ENCODE data around the gene MYL6B.

The MYL6B gene

GRCh38 chr12:56117778-56118687 lies 34.4 kb upstream of the MYL6B start, which contains the start of gene ZC3H10:
TSS of gene ZC3H10 (plus strand) at chr12:56118266. CDS start at chr12:56120563, 2,297 bp downstream.
- H3K4me3 ChIP-seq (ENCODE audit: low read length), result peak within 1 kb of the TSS; percentile 95
- TF ChIP-seq ZNF274 (IDR thresholded peaks at IDR 0.05; ENCODE audit: low read depth, low read length), result no peak

- H3K4me3 ChIP-seq (ENCODE audit: low read length), result peak overlapping the region; percentile 63
- TF ChIP-seq ZNF274 (IDR thresholded peaks at IDR 0.05; ENCODE audit: low read depth, low read length), result no peak
These were observed 33.6 kb upstream of the MYL6B start for GRCh38 chr12:56118688-56119357.

GRCh38 chr12:56119361-56119796 lies 33.0 kb upstream of the MYL6B start:
- no peak for TF ChIP-seq ZNF274 (IDR thresholded peaks at IDR 0.05; ENCODE audit: low read depth, low read length)
- H3K4me3 ChIP-seq (ENCODE audit: low read length), result peak overlapping the region; percentile 63; the same call in 1 of the 2 replicates

- TF ChIP-seq ZNF274 (IDR thresholded peaks at IDR 0.05; ENCODE audit: low read depth, low read length), result no peak
These were observed 32.1 kb upstream of the MYL6B start for GRCh38 chr12:56120158-56120846.

GRCh38 chr12:56121204-56121870 lies 31.1 kb upstream of the MYL6B start:
- TF ChIP-seq ZNF274 (IDR thresholded peaks at IDR 0.05; ENCODE audit: low read depth, low read length), result no peak
- no peak overlapping the region for H3K4me3 ChIP-seq (ENCODE audit: low read length)

More at GRCh38 chr12:56120158-56120846, 32.1 kb upstream of the MYL6B start:
- H3K4me3 ChIP-seq (ENCODE audit: low read length), result no peak overlapping the region

DNA sequence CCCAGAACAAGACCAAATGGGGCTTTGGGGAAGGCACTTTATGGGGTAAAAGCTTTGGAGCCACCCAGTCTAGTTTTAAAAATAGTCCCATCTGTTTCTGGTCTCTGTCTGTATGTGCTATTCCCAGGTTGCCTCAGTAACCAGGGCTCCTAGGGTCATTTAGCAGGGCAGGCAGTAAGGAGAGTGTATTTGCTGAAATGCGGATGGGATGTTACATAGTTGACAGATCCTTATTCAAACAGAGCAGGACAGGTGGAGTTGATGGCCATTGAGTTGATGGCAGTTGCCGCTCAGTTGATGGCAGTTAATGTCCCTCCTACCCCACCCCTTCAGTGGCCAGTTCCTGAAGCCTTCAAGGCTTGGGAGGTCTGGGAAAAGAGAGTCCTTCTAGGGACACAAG lies 29.8 kb upstream of the MYL6B start:
- TF ChIP-seq ZNF274 (IDR thresholded peaks at IDR 0.05; ENCODE audit: low read depth, low read length), result no peak

DNA sequence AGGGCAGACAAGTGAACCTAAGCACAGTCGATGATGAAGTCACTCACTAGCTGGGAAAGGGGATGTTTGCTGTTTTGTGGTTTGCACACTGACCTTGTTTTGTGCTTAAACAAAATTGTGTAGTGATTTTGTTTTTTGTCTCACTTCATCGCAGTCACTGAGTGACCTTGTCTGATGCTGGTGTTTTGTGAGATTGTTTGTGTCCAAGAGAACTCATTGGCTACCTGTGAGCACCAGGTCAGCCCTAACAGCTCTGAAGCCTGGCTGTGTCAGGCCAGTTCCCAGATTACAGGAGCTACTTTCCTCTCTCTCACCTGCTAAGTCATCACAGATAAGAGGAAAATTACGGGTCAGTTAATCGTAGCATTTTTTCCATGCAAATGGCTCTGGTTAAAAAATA lies 28.3 kb upstream of the MYL6B start:
- no peak for TF ChIP-seq ZNF274 (IDR thresholded peaks at IDR 0.05; ENCODE audit: low read depth, low read length)
- H3K4me3 ChIP-seq (ENCODE audit: low read length), result no peak overlapping the region

More for the DNA sequence above, 29.8 kb upstream of the MYL6B start:
- H3K4me3 ChIP-seq (ENCODE audit: low read length), result no peak overlapping the region

DNA sequence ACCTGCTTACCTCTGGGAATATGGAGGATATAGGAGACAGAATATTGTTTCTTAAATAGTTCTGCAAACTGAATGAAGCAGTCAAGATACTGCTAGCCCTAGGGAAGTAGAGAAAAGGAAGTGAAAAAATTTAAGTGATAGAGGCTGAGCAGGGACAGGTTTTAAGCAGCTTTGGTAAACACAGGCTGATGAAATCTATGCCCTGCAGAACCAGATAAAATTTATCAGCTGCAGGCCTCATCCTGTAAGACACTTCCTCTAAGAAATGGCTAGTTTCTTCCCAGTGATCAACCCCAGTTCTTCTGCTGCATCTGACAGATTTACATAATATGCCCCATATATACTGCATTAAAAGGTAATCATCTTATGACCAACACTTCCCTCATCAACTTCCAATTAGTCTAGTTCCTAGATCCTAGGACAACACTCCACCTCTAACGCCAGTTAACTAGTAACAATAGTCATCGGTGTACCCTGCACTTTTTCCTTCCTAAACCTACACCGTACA lies 25.6 kb upstream of the MYL6B start:
- no peak for TF ChIP-seq ZNF274 (IDR thresholded peaks at IDR 0.05; ENCODE audit: low read depth, low read length)
- H3K4me3 ChIP-seq (ENCODE audit: low read length), result no peak overlapping the region

DNA sequence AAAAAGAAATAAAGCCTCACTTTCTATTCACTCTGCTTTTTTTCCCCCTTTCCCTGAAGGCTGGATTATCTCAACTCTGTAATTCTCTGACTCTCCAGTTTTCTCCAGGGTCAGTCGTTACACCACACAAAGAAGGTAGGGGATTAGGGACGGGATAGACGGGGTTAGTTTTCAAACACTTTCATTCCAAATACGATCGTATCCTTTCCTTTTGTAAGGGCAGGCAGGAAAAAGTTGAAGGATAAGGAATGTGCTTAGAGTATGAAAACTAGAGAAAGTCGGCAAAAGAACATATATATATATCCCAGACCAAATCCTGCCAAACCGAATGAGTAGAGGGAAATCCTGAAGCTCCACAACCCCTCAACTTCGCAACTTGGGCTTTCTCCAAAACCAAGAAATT lies 24.9 kb upstream of the MYL6B start:
- peak overlapping the region; percentile 43 for H3K4me3 ChIP-seq (ENCODE audit: low read length)
- no peak for TF ChIP-seq ZNF274 (IDR thresholded peaks at IDR 0.05; ENCODE audit: low read depth, low read length)

GRCh38 chr12:56127888-56128669 lies 24.3 kb upstream of the MYL6B start, which contains the start of gene ESYT1:
TSS of gene ESYT1 (plus strand) at chr12:56128267. CDS start at chr12:56128320, 53 bp downstream.
- TF ChIP-seq ZNF274 (IDR thresholded peaks at IDR 0.05; ENCODE audit: low read depth, low read length), result no peak

GRCh38 chr12:56128670-56129205 lies 23.6 kb upstream of the MYL6B start:
- TF ChIP-seq ZNF274 (IDR thresholded peaks at IDR 0.05; ENCODE audit: low read depth, low read length), result no peak
- peak overlapping the region; percentile 88 for H3K4me3 ChIP-seq (ENCODE audit: low read length)

More at GRCh38 chr12:56127888-56128669, 24.3 kb upstream of the MYL6B start, which contains the start of gene ESYT1:
- peak within 1 kb of the TSS; percentile 88 for H3K4me3 ChIP-seq (ENCODE audit: low read length)

- no peak for TF ChIP-seq ZNF274 (IDR thresholded peaks at IDR 0.05; ENCODE audit: low read depth, low read length)
These were observed 23.0 kb upstream of the MYL6B start for GRCh38 chr12:56129206-56129941.

More at GRCh38 chr12:56129206-56129941, 23.0 kb upstream of the MYL6B start:
- H3K4me3 ChIP-seq (ENCODE audit: low read length), result peak overlapping the region; percentile 88
